CD4-positive, alpha-beta T cell treated with Interleukin-2 at 100 ng/mL for 4 hours (primary cell): ENCODE results near the gene MAEA.
"Not testable (repeated sequence)": the region's sequence is repeated elsewhere in the genome, so short reads cannot be mapped to it uniquely, and the experiment has no call there.

Experiments used
- DNase-seq: peaks from one replicate; pipeline ENCODE4 v3.0.0-alpha.2; 2020; ENCODE audit warnings: low spot score

The MAEA gene

DNA sequence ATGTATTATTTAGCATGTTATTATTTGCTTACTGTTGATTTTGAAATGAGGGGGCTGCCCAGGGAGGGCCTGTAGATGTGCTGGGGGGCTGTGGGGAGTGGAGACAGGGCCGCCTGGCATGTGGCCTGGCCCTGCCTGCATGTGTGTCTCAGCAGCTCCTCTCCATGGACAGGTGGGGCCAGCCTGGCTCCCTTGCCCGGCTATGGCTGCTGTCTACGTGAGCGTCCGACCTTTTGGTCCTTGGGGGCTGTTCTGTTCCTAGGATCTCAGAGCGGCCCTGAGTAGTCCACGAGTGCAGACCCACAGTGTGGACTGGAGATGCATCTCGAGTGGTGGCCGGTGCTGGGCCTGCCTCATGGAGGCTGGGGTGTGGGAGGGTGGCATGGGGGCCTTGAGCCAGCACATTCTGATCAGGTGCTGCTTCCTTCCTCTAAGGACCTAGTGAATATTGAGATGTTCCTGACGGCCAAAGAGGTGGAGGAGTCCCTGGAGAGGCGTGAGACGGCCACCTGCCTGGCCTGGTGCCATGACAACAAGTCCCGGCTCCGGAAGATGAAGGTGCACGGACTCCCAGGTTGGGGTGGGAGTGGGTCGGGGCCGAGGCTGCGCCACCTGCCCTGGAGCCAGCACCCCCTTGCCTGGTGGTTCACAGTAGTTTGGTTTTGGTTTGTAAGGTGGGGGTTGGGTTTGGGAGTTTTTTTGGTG, 32.4 kb downstream of the MAEA start:
- DNase-seq, result no peak

GRCh38 chr4:1323280-1323634, 33.6 kb downstream of the MAEA start:
- DNase-seq, result no peak

GRCh38 chr4:1323635-1324442, 34.1 kb downstream of the MAEA start:
- DNase-seq, result no peak

- DNase-seq, result not testable (repeated sequence)
Measured at GRCh38 chr4:1324443-1325175, 34.9 kb downstream of the MAEA start.

DNA sequence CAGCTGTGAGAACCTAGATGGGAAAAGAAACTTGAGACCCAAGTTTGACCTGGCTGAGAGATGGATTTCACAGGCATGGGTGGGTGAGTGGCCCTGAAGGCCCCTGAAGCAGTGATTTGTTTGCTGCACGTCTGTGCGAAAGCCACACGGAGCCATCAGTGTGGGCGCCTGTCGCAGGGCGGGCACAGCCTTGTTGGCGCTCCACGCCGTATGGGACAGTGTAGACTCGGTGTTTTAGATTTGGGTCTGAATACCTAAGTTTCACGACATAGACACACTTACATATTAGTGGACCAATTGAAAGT, 35.4 kb downstream of the MAEA start:
- DNase-seq, result no peak

DNA sequence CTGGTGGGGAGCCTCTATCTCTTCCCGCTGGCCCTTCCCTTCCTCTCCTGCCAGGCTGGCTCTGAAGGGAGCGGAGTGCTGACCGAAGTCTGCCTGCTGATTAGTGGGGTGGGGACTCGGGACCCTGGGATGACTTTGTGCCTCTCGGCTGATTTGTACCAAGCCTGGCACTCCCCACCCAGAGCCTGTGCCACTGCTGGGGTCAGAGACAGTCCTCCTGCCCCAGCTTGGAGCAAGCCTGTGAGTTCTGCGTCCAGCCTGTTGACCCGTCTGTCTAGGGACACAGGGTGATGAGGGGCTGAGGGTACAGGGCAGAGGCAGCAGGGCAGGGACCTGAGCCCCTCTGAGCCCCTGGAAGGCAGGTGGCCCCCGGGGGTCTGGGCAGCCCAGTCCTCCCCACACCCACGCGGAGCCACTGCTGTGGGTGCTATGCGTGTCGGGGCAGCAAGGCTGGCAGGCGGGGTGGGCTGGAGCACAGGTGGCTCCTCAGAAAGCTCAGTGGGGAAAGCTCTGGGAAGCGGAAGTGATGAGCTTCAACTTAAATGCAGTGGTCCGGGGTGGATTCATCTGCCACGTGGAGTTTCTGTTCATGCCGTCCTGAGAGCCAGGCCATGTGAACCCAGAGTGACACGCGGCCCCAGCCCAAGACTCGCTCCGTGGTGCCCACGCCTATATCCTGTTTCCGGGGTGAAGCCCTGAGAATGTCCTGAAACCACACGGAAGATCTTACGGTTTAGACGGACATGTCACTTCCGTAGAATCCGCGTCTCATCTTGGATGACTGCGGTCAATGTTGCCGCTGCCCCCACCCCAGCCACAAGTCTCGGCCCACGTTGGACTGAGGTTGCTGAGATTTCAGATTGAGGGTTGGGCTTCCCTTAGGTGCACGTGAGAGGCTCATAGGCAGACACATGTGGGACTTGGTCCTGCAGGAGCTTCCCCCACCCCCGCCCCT, 36.3 kb downstream of the MAEA start:
- DNase-seq, result no peak

- no peak for DNase-seq
Measured at GRCh38 chr4:1326751-1327525, 37.2 kb downstream of the MAEA start.

DNA sequence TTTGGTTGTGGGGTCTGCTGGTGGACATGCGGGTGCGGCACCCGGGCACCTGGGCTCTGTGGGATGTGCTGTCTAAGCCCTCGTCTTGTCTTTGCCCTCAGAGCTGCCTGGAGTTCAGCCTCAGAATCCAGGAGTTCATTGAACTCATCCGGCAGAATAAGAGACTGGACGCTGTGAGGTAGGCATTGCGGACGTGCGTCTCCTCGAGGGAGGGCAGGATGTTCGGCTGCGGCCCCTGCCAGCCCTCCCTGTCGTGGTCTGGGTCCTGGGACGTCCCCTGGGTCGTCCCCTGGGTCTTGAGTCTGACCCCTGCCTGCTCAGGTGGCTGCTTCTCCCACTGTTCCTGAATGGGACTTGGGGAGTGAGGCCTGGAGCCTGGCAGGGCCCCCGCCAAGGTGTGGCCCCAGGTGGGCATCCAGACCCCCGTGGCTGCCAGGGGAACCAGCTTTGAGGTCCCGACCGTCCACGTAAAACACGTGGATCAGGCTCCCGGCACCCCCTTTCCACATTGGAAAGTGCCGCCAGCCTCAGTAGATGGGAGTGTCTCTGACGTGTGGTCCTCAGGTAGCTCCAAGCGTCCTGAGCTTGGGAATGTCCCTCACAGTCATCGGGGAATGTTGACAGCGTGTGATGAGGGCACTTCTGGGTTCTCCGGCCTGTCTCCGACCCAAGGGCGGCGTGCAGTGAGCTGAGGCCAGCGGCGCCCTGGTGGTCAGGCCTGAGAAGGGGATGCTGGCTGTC, 38.0 kb downstream of the MAEA start:
- no peak for DNase-seq

DNA sequence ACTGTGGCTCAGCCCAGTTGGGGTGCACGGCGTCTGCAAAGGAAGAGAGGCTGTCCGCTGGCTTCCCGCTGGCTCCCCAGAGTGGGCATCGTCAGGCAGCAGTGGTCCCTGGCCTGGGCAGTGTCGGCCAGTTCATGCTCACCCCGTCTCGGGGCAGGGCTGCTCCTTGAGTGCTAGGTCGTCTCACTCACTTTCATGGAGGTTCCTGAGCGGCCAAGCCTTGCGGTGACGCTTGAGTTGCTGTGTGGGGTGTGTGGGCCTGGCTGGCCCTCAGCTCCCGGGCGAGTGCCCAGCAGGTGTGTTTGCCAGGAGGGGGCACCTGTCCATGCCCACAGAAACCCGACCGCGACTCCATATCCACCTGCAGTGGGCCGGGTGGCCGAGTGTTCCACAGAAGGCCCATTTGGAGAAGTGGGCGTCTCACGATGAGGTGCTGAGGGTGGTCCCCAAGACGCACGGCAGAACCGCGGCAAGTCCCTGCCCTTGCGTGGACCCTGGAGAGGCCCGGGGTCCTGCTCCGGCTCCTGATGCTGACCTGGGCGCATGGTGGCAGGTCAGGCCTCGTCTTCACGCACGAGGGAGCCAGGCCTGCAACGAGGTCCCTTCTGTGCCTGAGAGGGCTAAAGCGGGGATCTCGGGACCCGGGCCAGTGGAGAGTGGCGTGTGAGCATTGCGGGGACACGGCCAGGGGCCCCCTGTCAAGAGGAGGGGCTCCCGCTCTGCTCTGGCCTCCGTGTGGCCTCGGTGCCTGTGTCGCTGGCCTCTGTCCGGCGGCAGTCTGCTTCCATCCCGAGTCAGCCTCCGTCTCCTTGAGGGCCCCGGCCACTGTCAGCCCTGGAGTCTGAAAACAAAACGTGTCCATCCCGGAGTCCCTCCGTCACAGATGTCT, 38.8 kb downstream of the MAEA start:
- DNase-seq, result no peak

DNA sequence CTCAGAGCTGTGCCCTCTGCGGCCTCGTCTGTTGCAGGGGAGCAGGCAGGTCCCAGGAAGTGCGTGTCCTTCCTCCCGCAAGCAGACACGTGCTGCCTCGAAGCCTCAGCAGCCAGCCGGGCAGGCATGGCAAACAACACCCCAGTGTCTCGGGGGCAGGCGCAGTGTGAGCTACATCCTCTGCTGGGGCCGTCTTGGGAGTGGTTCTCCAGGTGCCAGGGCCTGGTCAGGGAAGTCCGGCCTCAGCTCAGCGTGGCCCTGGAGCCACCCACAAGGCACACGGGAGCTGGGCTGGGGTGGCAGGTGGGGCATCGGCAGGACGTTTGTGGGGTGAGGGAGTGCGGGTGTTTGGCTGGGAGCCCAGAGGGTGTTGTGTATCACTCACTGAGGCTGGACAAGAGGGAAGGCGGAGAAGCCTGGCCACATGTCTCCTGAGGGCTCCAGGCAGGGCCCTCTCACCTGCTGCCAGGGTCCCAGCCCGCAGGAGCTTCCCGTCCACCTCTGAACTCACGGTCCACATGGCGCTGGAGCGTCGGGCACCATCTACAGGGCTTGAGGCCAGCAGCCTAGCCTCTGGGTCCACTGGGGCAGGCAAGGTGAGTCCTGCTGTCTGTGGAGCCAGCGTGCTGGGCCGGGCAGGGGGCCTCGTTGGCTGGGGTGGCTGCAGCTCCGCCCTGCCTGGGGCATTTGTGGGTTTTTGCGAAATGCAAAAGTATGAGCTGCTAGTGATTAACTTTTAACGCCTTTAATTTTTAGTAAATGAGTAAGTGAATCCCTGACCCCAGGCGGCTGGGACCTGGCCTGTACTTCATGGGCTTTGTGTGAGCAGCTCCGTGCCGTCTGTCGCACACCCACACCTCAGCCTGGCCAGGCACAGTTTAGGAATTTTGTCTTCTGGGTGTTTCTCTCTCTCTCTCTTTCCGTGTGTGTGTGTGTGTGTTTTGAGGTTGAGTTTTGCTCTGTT, 40.0 kb downstream of the MAEA start:
- DNase-seq, result peak; percentile 30

- DNase-seq, result peak; percentile 78
Measured at GRCh38 chr4:1330761-1331590, 41.3 kb downstream of the MAEA start.

- DNase-seq, result no peak
Measured at GRCh38 chr4:1331591-1332353, 42.1 kb downstream of the MAEA start.

DNA sequence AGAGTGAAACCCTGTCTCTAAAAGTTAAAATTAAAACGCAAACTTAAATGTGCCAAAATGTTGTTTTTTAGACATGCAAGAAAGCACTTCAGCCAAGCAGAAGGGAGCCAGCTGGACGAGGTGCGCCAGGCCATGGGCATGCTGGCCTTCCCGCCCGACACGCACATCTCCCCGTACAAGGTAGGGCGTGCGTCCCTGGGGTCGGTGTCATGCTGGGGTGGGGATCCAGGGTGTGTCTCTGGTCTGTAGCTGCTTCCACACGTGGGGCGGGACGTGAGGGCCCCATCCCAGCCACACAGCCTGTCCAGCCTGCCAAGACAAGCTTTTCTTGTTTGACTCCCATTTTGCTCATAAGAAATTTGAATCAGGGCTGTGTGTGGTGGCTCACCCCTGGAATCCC, 43.0 kb downstream of the MAEA start:
- DNase-seq, result no peak

DNA sequence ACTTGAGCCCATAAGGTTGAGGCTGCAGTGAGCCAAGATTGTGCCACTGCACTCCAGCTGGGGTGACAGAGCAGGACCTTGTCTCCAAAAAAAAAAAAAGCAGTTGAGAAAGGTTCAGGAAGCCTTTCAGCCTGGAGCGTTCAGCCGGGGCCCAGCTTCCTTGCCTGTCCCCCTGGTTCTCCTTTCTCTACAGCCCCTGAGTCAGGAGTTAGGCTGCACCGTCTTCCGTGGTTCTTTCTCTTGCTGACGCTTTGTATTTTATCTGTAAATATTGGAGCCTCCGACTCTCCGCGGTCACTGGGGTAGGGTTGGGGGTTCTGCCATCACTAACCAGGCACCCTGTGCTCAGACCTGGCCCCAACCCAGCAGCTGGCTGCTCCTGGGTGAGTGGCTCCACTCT, 43.6 kb downstream of the MAEA start:
- no peak for DNase-seq

DNA sequence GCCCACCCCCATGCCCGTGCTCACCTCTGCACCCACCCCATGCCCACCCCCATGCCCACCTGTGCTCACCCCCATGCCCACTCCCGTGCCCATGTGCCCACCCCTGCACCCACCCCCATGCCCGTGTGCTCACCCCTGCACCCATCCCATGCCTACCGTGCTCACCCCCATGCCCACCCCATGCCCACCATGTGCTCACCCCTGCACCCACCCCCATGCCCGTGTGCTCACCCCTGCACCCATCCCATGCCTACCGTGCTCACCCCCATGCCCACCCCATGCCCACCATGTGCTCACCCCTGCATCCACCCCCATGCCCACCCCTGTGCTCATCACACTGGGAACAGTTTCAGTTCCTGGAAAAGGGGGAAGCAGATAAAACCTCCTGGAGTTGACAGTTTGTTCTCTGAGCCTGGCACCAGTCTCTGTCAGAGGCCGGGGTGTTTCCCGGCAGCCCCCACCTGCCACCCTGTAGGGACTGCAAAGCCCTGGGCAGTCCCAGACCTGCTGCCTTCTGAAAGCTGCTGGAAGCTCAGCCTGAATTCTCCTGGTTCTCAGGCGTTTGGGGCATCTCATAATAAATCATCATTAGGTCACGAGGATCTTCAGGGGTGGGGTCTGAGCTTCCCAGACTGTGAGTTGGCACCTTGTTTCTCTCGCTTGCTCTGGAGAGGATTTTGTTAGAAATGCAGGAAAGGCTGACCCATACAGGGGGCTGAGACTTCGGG, 44.3 kb downstream of the MAEA start:
- not testable (repeated sequence) for DNase-seq

GRCh38 chr4:1334579-1334895, 44.8 kb downstream of the MAEA start:
- no peak for DNase-seq
